IPS-NIHi11 (cell line): ENCODE data around the gene DMD.
"Not testable (repeated sequence)": the region's sequence is repeated elsewhere in the genome, so short reads cannot be mapped to it uniquely, and the experiment has no call there.

Experiments
- DNase-seq: peaks from one replicate; pipeline ENCODE4 v3.0.0; 2012; ENCODE audit warnings: mixed read lengths, low spot score

Gene DMD

DNA sequence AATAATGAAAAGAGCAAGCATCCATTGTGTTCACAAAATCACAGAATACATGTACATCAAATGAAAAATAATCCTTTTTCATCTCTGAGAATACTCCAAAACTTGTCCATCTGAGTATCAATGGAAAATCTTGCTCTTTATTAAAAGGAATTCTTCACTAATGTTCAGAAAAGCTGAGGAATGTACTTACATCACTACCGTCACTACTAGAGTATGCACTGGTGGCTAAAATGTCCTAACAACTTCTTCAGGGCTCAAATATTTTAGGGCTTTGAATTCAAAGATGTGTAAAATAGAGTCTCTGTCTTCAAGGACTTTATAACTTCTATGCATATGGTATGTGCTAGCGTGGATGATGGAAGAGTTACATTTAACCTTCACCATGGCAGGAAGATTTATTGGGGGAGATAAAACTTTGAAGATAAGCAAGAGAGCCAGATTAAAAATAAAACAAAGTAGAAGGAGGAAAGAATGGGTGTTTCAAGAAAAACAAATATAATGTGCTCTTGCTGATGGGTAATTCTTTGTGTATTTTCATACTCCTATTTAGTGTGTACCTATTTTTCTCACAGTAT is 55.1 kb downstream of the DMD start:
- DNase-seq = no peak

DNA sequence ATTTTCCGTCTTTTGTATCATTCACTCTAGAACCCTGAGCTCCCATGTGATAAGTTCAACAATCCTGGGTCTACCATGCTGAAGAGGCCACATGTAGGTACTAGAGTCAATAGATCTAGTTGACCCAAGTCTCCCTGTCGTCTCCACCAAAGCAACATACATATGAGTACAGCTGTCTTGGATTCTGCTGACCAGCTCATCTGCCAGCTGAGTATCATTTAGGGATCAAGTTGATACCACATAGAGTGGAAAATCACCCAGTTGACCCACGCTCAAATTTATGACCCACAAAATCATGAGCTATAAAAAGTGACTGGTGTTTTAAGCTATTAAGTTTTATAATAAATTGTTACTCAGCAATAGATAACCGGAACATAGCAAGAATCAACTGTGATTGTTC is 61.8 kb downstream of the DMD start:
- no peak for DNase-seq

- DNase-seq = no peak
These were observed 62.3 kb downstream of the DMD start for GRCh38 chrX:33149085-33149484.

- DNase-seq = no peak
These were observed 69.0 kb downstream of the DMD start for GRCh38 chrX:33142331-33142730.

DNA sequence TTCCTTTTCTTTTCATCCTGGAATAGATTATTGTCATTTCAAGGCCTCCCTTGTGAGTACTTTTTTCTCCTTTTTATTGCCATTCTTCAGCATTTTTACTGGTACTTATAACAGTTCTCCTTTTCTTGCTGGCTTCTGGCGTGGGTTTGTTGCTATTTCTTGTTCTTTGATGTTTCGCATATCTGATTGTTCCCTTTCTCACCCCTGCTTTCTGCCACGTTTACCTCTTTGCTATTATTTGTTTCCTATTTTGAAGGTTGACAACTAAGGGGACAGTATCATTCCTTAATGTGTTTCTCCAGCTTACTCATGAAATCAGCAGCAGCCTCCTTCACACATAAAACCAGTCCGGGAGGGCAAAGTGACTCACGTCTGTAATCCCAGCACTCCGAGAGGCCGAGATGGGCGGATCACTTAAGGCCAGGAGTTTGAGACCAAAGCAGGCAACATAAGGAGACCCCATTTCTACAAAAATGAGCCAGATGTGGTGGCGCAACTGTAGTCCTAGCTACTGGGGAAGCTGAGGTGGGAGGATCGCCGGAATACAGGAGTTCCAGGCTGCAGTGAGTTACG is 72.6 kb downstream of the DMD start:
- no peak for DNase-seq

- no peak for DNase-seq
These were observed 77.2 kb downstream of the DMD start for GRCh38 chrX:33134164-33134563.

GRCh38 chrX:33133320-33133719 is 78.0 kb downstream of the DMD start:
- no peak for DNase-seq

DNA sequence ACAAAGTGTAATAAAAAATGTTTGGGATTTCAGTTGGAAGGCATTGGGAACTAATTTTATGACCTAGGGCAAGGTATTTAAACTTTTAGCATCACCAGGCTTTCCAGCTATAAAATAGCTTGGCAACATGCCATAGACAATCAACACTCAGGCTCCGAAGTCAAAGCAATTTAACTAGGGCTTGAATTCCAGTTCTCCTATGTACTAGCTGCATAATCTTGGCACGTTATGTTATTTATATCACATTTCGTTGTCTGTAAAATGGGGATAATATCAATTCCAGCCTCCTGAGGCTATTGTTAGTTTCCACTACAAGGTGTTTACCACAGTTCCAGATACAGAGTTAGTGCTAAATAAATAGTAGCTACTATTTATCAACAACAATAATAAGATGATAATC is 78.8 kb downstream of the DMD start:
- no peak for DNase-seq

DNA sequence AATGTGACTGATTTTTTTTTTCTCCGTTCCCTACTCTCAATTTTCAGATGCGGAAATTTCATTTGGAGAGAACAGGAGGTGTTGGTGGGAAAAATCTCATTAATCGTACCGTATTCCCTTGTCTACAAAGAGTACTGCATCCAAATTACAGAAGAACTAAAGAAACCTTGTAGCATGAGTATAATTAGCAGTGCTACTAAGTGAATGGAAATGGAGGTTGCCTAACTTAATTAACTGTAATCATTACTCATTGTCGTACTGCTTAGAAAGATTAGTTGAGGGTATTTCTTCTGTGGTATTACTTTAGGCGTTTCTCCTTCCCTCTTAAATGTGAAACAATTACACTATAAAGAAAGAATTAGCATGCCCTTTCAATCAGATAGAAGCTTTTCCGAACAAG is 81.7 kb downstream of the DMD start:
- no peak for DNase-seq

GRCh38 chrX:33128048-33128805 is 83.1 kb downstream of the DMD start:
- no peak for DNase-seq

DNA sequence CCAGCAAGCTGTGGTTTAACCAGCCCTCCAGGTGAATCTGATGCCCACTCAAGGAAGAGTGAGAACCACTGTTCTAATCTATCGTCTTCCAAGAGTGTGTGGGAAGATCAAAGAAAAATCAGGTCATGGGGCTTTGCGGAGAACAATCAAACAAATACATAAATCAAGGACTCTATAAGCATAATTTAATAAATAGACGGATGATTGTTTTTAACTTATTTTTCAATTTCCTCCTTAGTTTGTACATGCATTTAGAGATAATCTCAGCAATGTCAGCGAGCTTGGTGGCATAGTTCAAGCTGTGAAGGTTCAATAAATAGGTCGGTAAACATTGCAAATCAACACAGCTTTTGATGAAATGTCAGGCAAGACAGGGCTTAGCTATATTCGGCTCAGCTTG is 84.9 kb downstream of the DMD start:
- DNase-seq = no peak

- no peak for DNase-seq
These were observed 101.5 kb downstream of the DMD start for GRCh38 chrX:33109858-33110257.

DNA sequence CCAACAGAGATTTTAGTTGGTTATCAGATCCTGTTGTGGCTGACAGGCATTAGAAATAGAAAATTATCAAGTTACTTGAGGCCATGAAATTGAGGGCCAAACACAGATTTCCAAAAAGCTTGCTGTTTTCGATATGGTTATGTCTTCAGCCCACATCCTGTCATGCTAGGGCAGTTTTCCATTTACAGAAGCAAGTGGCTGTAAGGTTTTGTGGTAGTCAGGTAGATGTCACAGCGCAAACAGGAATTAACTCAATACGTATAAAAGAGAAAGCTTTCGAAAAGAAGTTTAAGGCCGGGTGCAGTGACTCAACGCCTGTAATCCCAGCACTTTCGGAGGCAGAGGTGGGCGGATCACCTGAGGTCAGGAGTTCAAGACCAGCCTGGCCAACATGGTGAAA is 104.6 kb downstream of the DMD start:
- DNase-seq = no peak

GRCh38 chrX:33095079-33095478 is 116.3 kb downstream of the DMD start:
- DNase-seq = no peak

- no peak for DNase-seq
These were observed 123.9 kb downstream of the DMD start for GRCh38 chrX:33087411-33087810.

- no peak for DNase-seq
These were observed 124.5 kb downstream of the DMD start for GRCh38 chrX:33086886-33087285.

GRCh38 chrX:33082371-33082770 is 129.0 kb downstream of the DMD start:
- DNase-seq = no peak

GRCh38 chrX:33078273-33078672 is 133.1 kb downstream of the DMD start:
- DNase-seq = no peak

- not testable (repeated sequence) for DNase-seq
These were observed 137.7 kb downstream of the DMD start for GRCh38 chrX:33073660-33074059.

DNA sequence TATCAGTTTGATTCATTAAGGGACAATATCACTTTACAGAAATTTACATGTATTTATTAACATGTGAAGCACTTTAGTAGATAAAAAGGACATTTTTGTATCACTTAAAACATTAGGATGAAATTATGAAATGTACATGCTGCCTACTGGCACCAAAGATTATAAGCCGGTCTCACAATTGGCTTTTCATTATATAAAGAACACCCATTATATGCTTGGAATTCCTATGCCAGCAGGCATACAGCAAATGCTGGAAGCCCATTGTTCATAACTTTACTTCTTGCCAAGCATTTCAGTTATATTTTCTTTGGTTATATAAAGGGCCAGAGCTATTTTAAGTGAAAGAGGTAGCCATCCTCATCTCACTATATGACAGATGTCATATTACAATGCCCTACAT is 145.9 kb downstream of the DMD start:
- DNase-seq = no peak

DNA sequence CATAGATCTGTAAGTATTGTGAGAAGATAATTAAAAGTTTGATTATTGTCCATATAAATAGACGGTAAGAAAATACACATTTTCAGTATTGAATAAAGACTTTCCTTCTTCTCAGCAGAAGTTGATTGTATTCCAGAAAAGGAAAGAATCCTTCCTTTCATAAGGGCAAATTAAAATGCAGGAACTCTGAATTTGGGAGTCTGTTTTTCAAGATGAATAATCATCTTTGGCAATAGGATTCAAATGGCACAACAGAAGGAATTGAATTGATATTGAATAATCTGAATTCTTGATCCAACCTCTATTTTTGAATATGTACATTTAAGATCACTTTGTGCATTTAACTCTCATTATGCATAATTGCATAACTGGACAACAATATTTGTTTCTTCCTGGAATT is 149.3 kb downstream of the DMD start:
- no peak for DNase-seq

DNA sequence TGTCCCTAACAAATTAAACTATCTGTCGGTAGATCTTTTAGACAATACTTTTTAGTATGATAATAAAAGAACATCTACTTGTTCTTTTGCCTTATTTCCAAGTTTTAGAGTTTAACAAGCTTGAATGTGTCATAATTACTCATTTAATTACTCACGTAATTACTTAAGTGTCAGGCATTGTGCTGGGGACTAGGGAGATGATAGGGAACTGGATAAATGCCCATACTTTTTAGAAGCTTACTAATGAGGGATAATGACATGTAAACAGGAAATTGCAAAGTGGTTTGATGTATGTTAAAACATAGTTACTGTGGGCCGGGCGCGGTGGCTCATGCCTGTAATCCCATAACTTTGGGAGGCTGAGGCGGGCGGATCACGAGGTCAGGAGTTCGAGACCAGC is 158.3 kb downstream of the DMD start:
- DNase-seq = no peak

- DNase-seq = no peak
These were observed 165.5 kb downstream of the DMD start for GRCh38 chrX:33045882-33046281.

GRCh38 chrX:33045245-33045644 is 166.1 kb downstream of the DMD start:
- no peak for DNase-seq
